ENCODE measurements around the gene SSRP1. TPM values are rescaled to one million over a fixed set of nuclear protein-coding genes. Genes with fewer than 3 reads are reported as not detected.

The SSRP1 gene
- total RNA-seq, 1 donor from 2014 or later = 58.3 TPM

DNA sequence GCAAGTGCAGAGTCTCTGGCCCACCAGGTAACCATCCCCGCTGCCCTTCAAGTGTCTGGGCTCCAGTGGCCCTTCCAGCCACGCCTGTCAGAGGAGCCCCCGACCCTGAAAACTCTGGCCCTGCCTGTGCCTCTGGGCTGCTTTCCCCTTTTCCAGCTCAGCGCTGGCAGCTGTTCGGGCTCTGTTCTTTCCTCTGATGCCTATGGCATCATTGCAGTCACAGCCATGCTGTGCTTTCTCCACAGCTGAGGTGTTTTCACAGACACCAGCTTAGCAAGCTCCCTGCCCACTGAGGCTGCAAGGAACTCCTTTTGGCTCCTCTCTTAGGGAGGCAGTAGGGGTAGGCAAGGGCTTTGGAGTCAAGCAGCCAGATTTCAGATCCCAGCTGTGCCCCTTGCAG, 23.7 kb upstream of the SSRP1 start:
- no peak for DNase-seq (ENCODE audit: low read depth in 2 of 2)

GRCh38 chr11:57358991-57359390, 23.3 kb upstream of the SSRP1 start:
- DNase-seq (ENCODE audit: low read depth in 2 of 2) = no peak

DNA sequence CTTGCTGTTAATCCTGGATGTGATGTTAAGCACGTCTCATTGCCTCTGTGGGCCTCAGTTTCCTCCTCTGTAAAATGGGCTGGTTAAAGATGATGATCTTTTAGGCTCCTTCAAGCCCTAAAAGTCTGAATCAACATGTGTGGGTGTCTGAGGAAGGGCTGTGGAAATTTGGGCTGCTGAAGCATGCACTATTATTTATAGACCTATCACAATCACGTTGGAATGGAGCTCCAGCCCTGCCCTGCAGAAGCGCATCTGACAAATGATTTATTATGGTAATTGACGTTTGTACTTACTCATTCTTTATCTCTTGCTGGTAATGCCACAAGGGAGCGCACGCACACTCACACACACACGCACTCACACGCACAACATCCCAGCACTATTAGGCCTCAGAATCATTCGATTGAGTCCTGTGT, 22.9 kb upstream of the SSRP1 start:
- DNase-seq (ENCODE audit: low read depth in 2 of 2) = no peak

DNA sequence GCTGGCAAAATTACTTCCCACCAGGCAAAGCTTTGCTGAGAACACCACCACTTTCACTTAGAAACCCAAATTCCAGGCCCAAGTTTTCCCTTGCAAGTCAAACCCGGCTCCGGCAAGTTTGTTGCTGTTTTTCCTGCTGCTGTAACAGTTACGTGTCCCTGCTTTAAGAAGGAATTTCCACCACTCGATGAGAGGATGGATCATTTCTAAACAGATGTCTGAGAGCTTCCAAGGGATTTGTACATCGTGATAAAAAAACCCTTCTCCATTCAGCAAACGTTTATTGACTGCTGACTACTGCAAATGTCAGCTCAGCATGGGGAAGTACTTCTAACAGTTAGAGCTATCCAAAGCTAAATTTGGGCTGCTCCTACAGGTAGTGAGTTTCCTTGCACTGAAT, 22.2 kb upstream of the SSRP1 start:
- DNase-seq (ENCODE audit: low read depth in 2 of 2) = no peak

GRCh38 chr11:57357310-57357709, 21.6 kb upstream of the SSRP1 start:
- DNase-seq (ENCODE audit: low read depth in 2 of 2) = no peak

DNA sequence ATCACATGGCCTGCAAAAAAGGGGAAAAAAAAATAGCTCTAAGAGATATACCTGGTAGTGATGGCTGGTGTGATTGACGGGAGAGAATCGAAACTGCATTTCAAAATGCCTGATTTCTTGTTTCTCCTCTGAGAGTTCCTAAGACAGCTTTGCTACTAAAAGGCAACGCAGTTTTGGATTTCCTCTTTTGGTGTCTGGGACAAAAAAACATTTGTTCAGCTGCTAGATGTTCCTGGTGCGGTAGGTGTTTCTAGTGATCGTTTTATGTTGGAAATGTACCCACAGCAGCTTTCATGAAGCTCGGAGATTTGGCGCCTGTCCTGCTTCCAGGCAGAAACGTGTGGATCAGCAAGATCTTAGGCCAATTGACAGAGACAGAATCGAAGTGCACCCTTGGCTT, 20.6 kb upstream of the SSRP1 start:
- no peak for DNase-seq (ENCODE audit: low read depth in 2 of 2)

DNA sequence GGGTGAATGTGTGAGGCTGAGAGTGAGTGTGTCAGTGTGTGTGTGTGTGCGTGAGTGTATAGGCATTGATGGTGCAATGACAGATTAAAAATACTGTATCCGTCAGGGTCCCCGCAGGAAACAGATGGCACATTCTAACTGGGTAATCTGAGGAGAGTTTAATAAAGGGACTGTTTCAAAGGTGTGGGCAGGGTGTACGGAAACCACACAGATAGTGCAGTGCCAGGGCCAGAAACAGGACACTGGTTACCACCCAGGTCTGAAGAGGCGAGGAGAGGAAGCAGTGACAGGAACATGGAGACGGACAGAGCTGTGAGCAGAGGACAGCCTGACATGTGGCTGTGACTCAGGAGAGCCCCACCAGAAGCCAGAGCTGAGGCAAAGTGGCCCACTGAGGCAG, 19.0 kb upstream of the SSRP1 start:
- DNase-seq (ENCODE audit: low read depth in 2 of 2) = no peak

- DNase-seq (ENCODE audit: low read depth in 2 of 2) = no peak
Measured at GRCh38 chr11:57353852-57354251, 18.2 kb upstream of the SSRP1 start.

DNA sequence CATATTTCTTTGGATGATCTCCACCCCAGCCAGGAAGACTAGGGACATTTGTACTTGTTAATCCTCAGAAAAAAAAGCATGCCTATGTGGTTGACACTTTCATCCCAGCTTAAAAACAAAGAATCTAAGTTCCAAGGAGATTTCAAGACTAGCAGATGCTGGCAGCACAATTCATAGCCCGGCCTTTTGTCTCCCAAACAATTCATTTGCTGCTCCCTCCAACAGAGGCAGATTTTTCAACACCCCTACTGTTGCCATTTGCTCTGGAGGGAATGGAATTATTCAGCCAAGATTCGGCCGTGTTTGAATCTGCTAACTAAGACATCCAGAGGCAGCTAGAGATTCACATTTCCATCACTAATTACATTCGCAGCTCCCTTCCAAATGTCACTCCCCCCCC, 17.8 kb upstream of the SSRP1 start:
- DNase-seq (ENCODE audit: low read depth in 2 of 2) = no peak

GRCh38 chr11:57353036-57353435, 17.3 kb upstream of the SSRP1 start:
- no peak for DNase-seq (ENCODE audit: low read depth in 2 of 2)

GRCh38 chr11:57349491-57350274, 14.0 kb upstream of the SSRP1 start:
- DNase-seq (ENCODE audit: low read depth in 2 of 2) = peak; percentile 3 to 48

DNA sequence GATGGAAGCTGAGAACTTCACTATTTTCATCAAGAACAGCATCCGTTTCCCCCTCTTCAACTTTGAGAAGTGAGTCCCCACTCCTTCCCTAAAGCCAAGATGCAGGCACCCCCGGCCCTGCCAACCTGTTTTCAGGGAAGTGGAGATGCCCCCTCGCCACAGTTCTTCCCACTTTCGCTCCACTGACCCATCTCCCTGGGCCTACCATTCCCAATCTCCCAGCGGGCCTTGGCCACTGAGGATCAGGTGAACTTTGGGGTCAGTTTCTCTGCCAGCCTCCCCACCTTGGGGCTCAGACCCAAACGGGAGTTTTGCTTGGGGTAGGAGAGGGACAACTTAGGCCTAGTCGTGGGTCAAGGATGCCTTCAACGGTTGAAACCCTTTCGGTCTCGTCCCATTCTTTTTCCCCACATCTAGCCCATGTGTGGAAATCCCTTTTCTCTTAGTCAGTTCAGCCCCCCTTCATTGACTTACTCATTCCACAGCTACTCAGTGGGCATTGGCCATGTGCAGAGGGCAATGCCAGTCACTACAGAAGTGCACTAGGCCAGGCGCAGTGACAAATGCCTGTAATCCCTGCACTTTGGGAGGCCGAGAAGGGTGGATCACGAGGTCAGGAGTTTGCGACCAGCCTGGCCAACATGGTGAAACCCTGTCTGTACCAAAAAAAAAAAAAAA, 13.1 kb upstream of the SSRP1 start:
- DNase-seq (ENCODE audit: low read depth in 2 of 2) = no peak

GRCh38 chr11:57348052-57348451, 12.4 kb upstream of the SSRP1 start:
- no peak for DNase-seq (ENCODE audit: low read depth in 2 of 2)

DNA sequence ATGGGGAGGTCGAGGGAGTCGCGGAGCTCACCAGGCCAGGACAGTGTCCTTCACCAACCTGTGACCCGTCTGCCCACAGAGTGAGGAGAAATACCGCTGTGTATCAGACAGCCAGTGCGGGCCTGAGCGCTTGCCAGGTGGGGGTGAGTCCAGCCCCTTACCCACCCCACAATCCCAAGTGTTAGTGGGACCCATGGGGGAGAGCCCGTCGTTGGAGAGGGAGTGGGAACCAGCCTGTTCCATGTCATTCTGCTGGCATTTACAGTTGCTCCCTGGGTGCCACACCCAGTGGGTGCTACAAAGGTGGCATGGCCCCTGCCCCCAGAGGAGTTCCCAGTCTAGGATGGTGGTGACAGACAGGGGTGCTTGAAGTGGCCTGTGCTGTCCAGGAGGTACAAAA, 11.6 kb upstream of the SSRP1 start:
- no peak for DNase-seq (ENCODE audit: low read depth in 2 of 2)

DNA sequence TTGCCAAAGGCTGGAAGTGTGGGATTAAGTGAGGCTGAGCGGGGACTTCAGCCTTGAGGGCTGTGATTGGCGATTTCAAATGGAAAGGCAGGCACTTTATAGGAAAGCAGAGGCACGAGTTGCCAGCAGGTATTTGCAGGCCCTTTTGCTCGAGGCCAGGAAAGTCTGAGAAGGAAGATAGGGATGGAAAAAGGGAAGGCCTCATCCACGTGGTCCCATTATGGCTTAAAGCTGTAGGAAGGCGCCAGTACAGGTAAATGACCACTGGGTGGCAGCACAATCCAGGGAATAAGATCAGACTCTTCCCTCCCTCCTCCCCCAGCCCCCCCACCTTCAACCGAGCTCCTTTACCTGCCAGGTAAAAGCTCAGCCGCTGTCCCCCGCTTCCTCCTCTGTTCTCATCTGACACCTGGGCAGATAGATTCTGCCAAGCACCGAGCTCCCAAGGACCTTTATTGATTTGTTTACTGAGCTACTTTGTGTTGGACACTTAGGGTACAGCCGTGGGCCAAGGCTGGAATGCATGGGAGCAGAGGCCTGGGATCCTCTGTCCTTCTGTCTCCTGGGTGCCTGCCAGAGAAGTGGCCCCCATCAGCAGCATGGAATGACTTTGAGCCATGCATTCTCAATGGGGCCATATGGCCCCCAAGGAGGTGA, 10.0 kb upstream of the SSRP1 start:
- DNase-seq (ENCODE audit: low read depth in 2 of 2) = peak; percentile 52 to 75

- no peak for DNase-seq (ENCODE audit: low read depth in 2 of 2)
Measured at GRCh38 chr11:57344826-57345225, 9.1 kb upstream of the SSRP1 start.

DNA sequence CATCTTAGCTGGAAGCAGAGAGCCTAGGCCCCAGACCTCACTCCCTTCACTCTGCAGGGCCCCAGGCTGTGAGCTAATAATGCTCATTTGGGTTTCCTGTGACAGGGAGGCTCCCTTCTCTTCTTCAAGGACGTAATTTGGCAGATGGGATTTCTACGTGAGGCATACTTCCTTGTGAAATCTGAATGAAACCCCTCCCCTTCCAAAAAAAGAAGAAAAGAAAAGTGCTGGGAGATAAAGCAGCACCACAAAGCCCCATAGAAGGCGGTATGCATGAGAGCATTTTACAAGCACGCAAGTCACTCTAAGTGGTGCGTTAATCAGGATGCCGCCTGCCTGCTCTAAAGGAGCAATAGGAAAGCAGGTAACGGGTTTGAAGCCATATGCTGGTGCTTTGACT, 8.1 kb upstream of the SSRP1 start:
- DNase-seq (ENCODE audit: low read depth in 2 of 2) = no peak

GRCh38 chr11:57342702-57343101, 7.0 kb upstream of the SSRP1 start:
- no peak for DNase-seq (ENCODE audit: low read depth in 2 of 2)

- DNase-seq (ENCODE audit: low read depth in 2 of 2) = no peak
Measured at GRCh38 chr11:57341250-57341808, 5.6 kb upstream of the SSRP1 start.

DNA sequence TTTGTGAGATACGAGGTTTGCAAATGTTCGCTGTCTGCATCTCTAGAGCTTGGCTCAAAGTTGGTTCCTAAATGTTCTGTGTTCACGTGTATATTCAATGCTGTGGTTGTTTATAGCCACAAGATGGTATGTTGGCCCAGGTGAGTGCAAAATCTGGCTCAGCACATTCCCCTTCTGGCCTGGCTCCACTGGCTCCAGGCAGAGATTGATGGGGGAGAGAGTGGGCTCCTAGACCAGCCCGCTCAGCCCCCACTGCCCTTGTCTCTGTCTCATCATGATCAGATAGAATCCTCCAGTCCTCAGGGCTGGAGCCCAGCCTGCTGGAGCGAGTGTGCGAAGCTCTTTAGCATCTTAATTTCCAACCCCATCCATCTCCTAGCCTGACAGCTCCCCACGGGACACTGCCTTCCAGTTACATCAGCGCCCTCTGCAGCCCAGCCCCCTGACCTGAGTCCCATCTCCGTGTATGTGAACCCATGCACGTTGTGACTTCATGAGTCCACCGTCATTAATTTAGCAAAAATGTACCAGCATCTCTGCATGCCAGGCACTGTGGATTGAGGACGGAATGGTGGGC, 4.4 kb upstream of the SSRP1 start:
- DNase-seq (ENCODE audit: low read depth in 2 of 2) = peak in 1 of 2 donors; percentile 44

- DNase-seq (ENCODE audit: low read depth in 2 of 2) = no peak
Measured at GRCh38 chr11:57339328-57339727, 3.6 kb upstream of the SSRP1 start.

GRCh38 chr11:57338142-57338541, 2.5 kb upstream of the SSRP1 start, which contains the start of gene P2RX3:
Gene P2RX3 (plus strand): TSS chr11:57338352. CDS start chr11:57338551, 199 bp downstream.
- DNase-seq (ENCODE audit: low read depth in 2 of 2) = no peak
